Measurements from ENCODE around the gene TTLL4.
"Not testable (repeated sequence)": the region's sequence is repeated elsewhere in the genome, so short reads cannot be mapped to it uniquely, and the experiment has no call there.

DNA sequence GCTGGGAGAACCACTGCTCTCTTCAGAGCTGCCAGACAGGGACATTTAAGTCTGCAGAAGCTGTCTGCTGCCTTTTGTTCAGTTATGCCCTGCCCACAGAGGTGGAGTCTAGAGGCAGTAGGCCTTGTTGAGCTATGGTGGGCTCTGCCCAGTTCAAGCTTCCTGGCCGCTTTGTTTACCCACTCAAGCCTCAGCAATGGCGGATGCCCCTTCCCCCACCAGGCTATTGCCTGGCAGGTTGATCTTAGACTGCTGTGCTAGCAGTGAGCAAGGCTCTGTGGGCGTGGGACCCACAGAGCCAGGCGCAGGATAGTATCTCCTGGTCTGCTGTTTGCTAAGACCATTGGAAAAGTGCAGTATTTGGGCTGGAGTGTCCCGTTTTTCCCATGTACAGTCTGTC is 62.1 kb downstream of the TTLL4 start:
- TF ChIP-seq, protein P1, sequence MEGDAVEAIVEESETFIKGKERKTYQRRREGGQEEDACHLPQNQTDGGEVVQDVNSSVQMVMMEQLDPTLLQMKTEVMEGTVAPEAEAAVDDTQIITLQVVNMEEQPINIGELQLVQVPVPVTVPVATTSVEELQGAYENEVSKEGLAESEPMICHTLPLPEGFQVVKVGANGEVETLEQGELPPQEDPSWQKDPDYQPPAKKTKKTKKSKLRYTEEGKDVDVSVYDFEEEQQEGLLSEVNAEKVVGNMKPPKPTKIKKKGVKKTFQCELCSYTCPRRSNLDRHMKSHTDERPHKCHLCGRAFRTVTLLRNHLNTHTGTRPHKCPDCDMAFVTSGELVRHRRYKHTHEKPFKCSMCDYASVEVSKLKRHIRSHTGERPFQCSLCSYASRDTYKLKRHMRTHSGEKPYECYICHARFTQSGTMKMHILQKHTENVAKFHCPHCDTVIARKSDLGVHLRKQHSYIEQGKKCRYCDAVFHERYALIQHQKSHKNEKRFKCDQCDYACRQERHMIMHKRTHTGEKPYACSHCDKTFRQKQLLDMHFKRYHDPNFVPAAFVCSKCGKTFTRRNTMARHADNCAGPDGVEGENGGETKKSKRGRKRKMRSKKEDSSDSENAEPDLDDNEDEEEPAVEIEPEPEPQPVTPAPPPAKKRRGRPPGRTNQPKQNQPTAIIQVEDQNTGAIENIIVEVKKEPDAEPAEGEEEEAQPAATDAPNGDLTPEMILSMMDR (IDR thresholded peaks at IDR 0.05), result not testable (repeated sequence)
- not testable (repeated sequence) for TF ChIP-seq POLR2A, EP300, POLR2AphosphoS5 (IDR thresholded peaks at IDR 0.05)

Measured in suprapubic skin (tissue), 4 donors.